ENCODE results near the gene CLCNKA. TPM values are rescaled to one million over a fixed set of nuclear protein-coding genes. Genes with fewer than 3 reads are reported as not detected.

Gene CLCNKA
- polyA plus RNA-seq, 1 donor (not counting 4 experiments of a cell fraction or from before 2014, with no cell fraction given), result not detected

- H3K4me1 ChIP-seq (ENCODE audit: control insufficient read depth, extremely low read depth, insufficient read depth, low read length), result peaks cover 2% of the 10 kb centered on the region
- peaks cover 5% of the 10 kb centered on the region for H4K20me1 ChIP-seq (ENCODE audit: control insufficient read depth, extremely low read depth, insufficient read depth, low read length)
- FAIRE-seq, result no peak
- H3K4me2 ChIP-seq (ENCODE audit: control insufficient read depth, extremely low read depth, insufficient read depth, low read depth, low read length), result no peak overlapping the region
- H3K9me3 ChIP-seq (ENCODE audit: control insufficient read depth, low read depth, low read length), result no peaks in the 10 kb centered on the region
- no peak overlapping the region for H3K4me3 ChIP-seq (ENCODE audit: control insufficient read depth in 2 of 3, extremely low read depth in 1 of 3, insufficient read depth in 2 of 3, low read depth in 1 of 3, low read length in 3 of 3)
- no peaks in the 10 kb centered on the region for H3K27me3 ChIP-seq (ENCODE audit: control insufficient read depth, extremely low read depth, insufficient read depth, low read length)
- H2AFZ ChIP-seq (ENCODE audit: control insufficient read depth, low read length), result no peak overlapping the region
- no peak overlapping the region for H3K27ac ChIP-seq (ENCODE audit: control insufficient read depth, insufficient read depth, low read length)
- H3K9me1 ChIP-seq (ENCODE audit: control insufficient read depth, extremely low read depth, insufficient read depth, low read length), result no peaks in the 10 kb centered on the region
- H3K79me2 ChIP-seq (ENCODE audit: control insufficient read depth, insufficient read depth, low read length), result no peaks in the 10 kb centered on the region
- H3K36me3 ChIP-seq (ENCODE audit: control insufficient read depth in 2 of 2, extremely low read depth in 1 of 2, insufficient read depth in 2 of 2, low read length in 2 of 2), result no peaks in the 10 kb centered on the region
- no peak for DNase-seq (ENCODE audit: low read depth, low spot score)
- dilution Hi-C loops (cut with MboI; ENCODE audit: extremely low pct_ligation_motif_present, low sequenced_read_pairs), result no loop called here
- no peak for TF ChIP-seq EZH2 (IDR thresholded peaks at IDR 0.05; ENCODE audit: low read length)
- TF ChIP-seq CTCF (optimal IDR thresholded peaks at IDR 0.05 in 1 of 3, IDR thresholded peaks at IDR 0.05 in 1 of 3, conservative IDR thresholded peaks at IDR 0.05 in 1 of 3; ENCODE audit: extremely low read depth in 1 of 3, insufficient read depth in 2 of 3, low read length in 3 of 3), result no peak
- no peak overlapping the region for H3K9ac ChIP-seq (ENCODE audit: control insufficient read depth, extremely low read depth, insufficient read depth, low read length)
Observed at GRCh38 chr1:16018308-16018707, 3.5 kb upstream of the CLCNKA start.

GRCh38 chr1:16018749-16019643, 2.8 kb upstream of the CLCNKA start:
- dilution Hi-C loops (cut with MboI; ENCODE audit: extremely low pct_ligation_motif_present, low sequenced_read_pairs), result no loop called here

More at GRCh38 chr1:16018749-16019643, 2.8 kb upstream of the CLCNKA start:
- DNase-seq (ENCODE audit: low read depth, low spot score) (no peak), FAIRE-seq (no peak)
- H3K27me3 ChIP-seq (ENCODE audit: control insufficient read depth, extremely low read depth, insufficient read depth, low read length), result no peaks in the 10 kb centered on the region
- H4K20me1 ChIP-seq (ENCODE audit: control insufficient read depth, extremely low read depth, insufficient read depth, low read length), result peaks cover 5% of the 10 kb centered on the region
- H3K36me3 ChIP-seq (ENCODE audit: control insufficient read depth in 2 of 2, extremely low read depth in 1 of 2, insufficient read depth in 2 of 2, low read length in 2 of 2), result no peaks in the 10 kb centered on the region
- peaks cover 2% of the 10 kb centered on the region for H3K4me1 ChIP-seq (ENCODE audit: control insufficient read depth, extremely low read depth, insufficient read depth, low read length)
- no peak overlapping the region for H3K27ac ChIP-seq (ENCODE audit: control insufficient read depth, insufficient read depth, low read length)
- no peak overlapping the region for H3K4me2 ChIP-seq (ENCODE audit: control insufficient read depth, extremely low read depth, insufficient read depth, low read depth, low read length)
- H3K79me2 ChIP-seq (ENCODE audit: control insufficient read depth, insufficient read depth, low read length), result no peaks in the 10 kb centered on the region
- no peak overlapping the region for H3K4me3 ChIP-seq (ENCODE audit: control insufficient read depth in 2 of 3, extremely low read depth in 1 of 3, insufficient read depth in 2 of 3, low read depth in 1 of 3, low read length in 3 of 3)
- no peaks in the 10 kb centered on the region for H3K9me1 ChIP-seq (ENCODE audit: control insufficient read depth, extremely low read depth, insufficient read depth, low read length)
- no peak overlapping the region for H3K9ac ChIP-seq (ENCODE audit: control insufficient read depth, extremely low read depth, insufficient read depth, low read length)
- TF ChIP-seq CTCF (optimal IDR thresholded peaks at IDR 0.05 in 1 of 3, IDR thresholded peaks at IDR 0.05 in 1 of 3, conservative IDR thresholded peaks at IDR 0.05 in 1 of 3; ENCODE audit: extremely low read depth in 1 of 3, insufficient read depth in 2 of 3, low read length in 3 of 3), result no peak
- no peaks in the 10 kb centered on the region for H3K9me3 ChIP-seq (ENCODE audit: control insufficient read depth, low read depth, low read length)
- H2AFZ ChIP-seq (ENCODE audit: control insufficient read depth, low read length), result no peak overlapping the region
